CD4-positive, alpha-beta T cell treated with Interleukin-15 for 4 hours (primary cell): Measurements from ENCODE around the gene RASGEF1C.
"Not testable (repeated sequence)": the region's sequence is repeated elsewhere in the genome, so short reads cannot be mapped to it uniquely, and the experiment has no call there.

Experiments
- DNase-seq: peaks from one replicate; pipeline ENCODE4 v3.0.0-alpha.2; 2020; ENCODE audit warnings: low spot score

RASGEF1C gene

GRCh38 chr5:180135967-180136629 lies 72.9 kb downstream of the RASGEF1C start:
- DNase-seq = no peak

DNA sequence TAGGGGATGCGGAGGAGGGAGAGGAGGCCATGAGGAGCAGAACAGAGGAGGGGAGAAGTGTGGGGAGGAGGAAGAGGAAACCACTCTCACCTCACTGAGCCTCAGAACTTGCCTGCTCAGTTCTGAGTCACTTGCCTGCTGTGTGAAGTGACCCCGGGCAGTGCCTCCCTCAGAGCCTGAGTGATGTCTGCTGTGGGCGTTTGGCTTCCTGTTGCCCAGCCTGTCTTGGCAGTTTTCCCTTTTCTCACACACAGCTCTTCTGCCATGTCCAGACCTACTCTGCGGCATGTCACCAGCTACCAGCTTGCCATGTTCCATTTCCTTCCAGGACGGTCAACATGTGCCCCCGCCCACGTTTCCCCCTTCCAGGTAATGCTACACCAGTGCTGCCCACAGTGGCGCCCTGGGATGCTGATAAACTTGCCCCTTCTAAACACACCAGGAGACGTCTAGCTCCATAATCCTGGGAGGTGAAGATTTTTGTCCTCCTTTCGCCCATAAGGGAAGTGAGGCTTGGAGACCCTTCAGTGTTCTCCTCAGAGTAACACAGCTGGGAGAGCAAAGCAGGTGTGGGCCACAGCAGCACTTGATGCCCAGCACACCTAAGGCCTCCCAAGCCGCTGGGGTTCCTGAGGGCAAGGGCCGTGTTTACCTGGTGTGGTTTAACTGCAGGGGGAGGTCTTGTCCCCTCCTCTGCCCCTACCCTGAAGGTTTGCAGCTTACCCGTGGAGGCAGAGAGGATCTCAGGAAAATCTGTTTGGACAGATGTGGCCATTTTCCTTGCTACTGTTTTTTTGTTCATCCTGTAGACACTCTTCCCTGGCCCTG lies 73.7 kb downstream of the RASGEF1C start:
- no peak for DNase-seq

DNA sequence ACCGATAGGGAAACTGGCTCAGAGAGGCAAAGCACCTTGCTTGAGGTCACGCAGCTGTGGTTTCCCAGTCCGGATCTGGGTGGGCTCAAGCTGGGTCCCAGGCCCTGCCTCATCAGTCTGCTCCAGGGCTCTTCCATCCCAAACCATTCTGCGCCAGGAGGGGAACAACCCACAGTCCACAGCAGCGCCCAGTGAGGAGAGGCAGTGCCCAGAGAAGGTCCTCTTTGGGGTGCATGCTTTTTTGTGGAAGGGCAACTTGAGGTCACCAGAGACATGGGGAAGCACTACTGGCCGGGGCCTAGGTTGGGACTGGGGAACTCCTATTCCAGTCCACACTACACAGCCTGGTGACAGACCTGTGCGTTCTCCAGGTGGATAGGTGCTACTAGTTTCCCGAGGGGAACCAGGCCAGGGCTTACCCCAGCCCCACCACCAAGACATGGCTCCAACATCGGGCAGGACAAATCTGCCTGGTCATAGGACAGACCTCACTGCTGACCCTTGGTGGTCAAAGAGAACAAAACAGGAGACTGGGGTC lies 75.0 kb downstream of the RASGEF1C start:
- no peak for DNase-seq

DNA sequence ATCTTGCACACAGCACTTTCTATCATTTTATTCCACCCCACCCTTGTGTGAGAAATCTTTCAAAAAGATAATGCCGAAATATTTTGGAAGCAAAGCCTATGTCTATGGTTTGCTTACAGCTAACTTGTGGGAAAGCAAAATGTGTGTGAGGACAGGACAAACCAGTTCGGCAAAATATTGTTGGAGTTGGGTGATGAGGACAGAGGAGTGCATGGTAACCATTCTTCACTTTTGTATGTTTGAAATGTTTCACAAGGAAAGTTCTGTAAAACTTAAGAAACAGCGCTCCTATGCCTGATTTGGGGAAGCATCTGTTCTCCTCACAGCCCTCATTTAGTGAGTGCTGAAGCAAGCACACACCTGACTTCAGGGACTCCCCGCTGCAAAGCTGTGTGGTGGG lies 75.5 kb downstream of the RASGEF1C start:
- no peak for DNase-seq

DNA sequence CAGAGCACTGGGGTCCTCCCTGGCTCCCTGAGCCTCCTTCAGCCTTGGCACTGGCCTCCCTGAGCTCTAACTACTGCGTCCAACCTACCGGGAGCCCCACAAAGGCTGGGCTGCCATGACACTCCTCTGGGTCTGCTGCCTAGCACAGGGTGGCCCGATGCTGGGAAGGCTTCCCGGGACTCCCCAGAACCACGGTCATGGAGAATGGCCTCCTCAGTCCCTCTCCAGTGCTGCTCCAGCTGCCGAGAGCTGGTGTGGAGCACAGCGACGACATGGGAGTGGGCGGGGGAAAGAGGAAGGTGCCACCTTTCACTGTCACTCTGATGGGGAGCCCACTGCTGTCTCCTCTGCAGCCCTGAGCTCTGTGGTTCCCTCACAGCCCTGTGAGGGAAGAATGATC lies 76.0 kb downstream of the RASGEF1C start:
- no peak for DNase-seq

GRCh38 chr5:180130876-180131740 lies 77.9 kb downstream of the RASGEF1C start:
- DNase-seq = no peak

DNA sequence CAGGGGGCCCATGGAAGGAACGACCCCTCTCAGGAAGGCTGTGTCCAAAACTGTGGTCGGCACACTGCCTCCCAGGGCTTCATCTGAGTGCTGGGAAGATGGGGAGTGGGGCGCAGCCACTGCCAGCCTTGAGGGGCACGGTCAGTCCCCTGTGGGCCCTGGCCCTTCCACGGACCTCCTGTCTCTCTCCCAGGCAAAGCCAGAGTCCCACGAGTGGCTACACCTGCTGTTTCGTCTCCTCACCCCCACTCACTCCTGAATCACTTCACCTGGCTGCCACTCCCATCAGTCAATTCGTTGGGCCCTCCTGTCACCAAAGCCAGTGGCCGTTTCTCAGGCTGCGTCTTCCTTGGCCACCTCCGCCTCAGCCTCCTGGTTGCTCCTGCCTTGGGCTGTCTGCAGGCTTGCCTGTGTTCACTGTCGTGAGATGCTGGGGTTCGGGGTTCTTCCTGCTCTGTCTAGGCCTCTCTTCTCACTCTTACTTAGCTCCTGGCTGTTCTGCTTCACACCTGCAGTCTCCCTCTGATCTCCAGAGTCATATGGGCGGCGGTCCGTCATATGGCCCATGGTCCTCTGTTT lies 78.6 kb downstream of the RASGEF1C start:
- DNase-seq = no peak

DNA sequence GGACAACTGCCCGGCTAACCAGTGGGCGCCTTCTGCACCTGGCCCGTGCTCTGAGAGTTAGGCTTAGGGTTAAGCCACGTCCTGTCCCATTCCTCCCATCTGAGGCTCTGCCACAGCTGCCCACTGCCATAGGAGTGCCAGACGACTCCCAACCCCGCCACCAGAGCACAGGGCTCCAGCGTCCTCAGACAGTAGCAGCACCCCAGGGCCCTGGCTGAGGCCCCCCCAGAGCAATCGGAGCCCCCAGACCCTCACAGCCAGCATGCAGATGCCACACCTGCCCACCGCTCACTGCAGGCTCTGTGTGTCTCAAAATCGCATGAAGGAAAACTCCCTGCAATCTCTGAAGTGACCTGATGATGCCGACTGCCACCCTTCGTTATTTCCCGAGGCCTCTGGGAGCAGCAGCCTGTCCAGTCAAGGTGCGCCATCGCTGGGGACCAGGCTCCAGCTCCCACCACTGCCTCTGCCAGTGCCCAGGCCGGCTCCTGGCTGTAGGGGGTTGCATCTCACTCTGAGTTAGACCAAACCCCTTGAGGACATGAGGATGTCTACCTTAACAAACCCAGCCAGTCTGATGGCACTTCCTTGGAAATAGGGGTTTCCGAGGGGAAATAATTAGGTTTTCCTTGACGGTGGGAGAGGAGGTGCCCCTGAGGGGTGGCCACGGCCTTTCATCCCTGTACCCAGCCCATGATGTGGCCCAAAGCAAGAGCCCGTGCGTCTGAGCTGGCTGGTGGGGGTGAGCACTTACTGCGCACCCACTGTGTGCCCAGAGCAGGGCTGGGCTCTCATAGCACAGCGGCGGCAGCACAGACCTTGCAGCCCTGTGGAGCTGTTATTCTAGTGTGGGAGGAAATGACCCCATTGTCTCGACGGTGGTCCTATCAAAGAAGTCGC lies 79.5 kb downstream of the RASGEF1C start:
- no peak for DNase-seq

- DNase-seq = no peak
These were observed 80.2 kb downstream of the RASGEF1C start for GRCh38 chr5:180128671-180129261.

DNA sequence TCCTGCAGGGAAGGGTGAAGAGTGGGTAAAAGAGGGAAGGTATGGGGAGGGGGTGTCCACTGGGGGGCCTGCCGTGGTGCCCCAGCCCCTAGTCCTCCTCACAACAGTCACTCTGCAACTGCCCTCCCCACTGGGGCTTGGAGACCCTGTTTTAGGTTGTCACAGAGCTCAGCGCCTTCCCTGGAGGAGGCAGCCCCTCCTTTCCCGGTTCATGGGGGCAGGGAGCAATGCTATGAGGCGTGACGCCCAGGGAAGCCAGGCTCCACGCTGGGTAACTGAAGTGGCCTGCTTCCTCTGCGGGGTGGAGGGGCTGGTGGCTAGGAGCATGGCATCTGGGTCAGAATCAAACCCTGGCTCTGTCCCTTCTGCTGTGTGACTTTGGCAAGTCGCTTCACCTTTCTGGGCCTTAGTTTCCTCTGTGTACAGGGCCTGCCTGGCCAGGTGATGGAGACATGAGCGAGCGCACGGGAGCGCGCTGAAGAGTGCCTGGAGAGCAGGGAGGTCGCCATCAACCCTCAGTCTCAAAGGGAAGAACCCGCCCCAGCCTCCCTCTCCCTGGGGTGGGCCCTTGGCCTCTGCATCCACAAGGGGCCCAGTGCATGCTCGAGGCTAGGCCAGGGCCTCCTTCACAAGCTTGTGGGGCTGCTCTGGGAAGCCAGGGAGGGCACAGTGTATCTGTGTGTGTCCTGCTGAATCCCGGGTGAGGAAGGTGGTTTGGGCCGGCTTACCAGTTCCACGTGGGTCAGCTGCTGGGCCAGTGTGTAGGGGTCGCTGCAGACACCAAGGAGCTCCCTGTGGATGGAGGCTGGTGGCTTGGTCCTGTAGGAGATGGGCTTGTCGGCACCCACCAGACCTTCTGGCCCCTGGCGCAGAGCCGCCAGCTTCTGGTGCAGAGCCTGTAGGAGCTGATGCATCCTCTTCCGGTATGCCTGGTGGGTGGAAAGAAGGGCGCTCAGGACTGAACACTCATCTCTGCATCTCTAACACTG lies 81.0 kb downstream of the RASGEF1C start:
- no peak for DNase-seq

- peak; percentile 12 for DNase-seq
These were observed 82.0 kb downstream of the RASGEF1C start for GRCh38 chr5:180126716-180127681.

DNA sequence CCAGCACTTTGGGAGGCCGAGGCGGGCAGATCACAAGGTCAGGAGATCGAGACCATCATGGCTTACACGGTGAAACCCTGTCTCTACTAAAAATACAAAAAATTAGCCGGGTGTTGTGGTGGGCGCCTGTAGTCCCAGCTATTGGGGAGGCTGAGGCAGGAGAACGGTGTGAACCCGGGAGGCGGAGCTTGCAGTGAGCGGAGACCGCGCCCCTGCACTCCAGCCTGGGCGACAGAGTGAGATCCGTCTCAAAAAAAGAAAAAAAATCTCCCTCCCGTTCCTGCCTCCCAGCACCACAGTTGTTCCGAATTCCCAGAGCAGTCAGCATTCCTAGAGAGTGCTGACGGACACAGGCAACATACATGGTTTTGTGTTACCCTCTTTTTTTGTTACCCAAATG lies 82.9 kb downstream of the RASGEF1C start:
- not testable (repeated sequence) for DNase-seq

- not testable (repeated sequence) for DNase-seq
These were observed 84.3 kb downstream of the RASGEF1C start for GRCh38 chr5:180124662-180125061.

DNA sequence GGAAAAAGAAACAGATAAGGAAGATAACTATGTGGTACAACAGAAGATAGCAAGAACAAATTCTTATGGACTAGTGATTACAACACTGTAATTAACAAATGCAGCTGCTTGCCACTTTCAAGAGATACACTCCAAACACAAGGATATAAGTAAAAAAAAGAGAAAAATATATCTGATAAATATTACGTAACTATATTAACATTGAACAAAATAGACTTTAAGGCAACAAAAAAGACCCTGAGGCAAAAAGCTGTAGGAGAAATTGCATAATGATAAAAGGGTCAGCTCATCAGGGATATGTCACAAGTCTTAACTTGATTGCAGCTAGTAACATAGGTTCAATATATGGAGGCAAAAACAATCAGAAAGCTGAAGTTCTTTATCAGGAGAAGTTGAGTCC lies 86.1 kb downstream of the RASGEF1C start:
- DNase-seq = no peak

DNA sequence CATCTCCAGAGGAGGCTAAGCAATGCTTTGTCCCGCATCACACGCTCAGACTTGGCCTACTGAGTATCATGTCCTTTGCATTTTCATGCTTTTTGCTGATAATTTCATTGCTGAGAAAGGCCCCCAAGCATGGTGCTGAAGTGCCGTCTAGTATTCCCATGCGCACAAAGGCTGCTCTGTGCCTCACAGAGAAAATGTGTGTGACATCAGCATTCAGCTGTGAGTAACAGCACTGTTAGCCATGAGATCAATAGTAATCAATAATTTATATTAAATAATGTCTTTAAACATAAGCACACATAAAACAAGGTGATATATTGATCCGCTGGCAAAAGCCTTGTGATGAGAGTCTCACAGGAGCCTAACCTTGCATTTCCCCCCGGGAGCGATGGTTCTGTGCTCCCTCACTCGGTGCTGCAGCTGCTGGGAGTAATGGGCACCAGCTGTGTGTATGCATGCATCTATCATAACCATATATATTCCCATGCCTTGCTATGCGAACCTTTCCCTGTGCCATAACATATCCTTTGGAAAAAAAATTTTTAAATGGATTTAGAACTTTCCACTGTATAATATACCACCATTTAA lies 87.1 kb downstream of the RASGEF1C start:
- no peak for DNase-seq

- no peak for DNase-seq
These were observed 88.5 kb downstream of the RASGEF1C start for GRCh38 chr5:180120237-180121101.

DNA sequence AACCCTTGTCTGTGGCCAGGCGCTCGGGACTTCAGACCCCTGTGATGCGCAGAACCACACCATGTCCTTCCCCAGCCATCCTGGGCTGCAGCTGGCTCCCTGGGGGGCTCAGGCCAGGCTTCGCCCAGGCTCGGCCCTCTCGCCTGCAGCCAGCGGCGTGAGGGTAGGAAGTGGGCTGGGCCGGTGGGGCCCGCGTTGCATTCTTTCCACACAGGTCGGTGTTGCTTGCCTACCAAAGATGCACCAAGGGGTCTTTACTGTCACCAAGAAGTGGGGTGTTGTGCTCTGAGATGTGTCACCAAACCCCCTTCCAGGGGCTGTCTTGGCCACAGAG lies 89.1 kb downstream of the RASGEF1C start:
- DNase-seq = no peak
